Measurements from ENCODE around the gene CMTM1.
"Not testable (repeated sequence)": the region's sequence is repeated elsewhere in the genome, so short reads cannot be mapped to it uniquely, and the experiment has no call there.

CMTM1 gene

DNA sequence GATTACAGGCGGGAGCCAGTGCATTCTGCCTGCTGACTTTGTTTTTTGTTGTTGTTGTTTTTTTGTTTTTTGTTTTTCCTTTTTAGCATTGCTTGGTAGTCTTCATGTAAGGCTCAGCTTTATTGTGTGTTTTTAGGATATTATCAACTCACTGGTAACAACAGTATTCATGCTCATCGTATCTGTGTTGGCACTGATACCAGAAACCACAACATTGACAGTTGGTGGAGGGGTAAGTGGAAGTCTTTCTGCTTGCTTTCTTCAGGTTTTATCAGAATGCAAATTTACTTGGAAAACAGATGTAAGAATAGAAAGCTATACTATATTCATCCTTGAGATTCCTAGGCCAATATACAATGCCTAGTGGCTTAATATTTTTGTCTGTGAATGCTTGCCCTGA, 3.3 kb upstream of the CMTM1 start:
- no peak for DNase-seq (ENCODE audit: low spot score)

DNA sequence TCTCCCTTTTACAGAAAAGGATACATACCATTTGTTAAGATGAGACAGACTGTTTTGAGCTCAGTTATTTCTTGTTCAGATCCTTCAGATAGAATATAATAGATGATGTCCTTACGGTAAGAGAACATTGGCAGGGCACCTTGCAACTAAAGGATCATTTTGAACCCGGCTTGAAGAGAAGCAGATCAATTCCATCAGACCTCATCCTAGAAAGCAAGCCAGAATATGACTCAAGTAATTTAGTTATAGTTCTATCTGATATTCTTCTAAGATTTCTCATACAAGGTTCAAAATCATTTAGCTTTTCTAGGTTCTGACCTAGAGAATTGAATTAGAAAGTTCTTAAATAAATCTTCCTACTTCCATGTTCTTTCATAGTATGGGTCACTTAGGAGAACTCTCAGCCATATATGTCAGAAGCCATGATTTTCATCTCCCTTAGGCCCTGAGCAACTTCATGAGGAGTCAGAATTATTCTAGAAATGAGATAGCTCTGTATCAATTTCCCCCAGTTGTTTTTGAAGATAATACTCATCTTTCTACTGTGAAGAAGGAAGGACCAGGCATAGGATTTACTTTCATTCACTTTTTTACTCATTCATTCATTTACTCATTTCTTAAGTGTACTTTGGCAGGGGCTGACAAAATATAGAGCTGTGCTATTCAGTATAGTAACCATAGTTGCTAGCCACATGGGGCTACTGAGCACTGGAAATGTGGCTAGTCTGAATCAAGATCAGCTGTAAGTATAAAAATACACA, 2.5 kb upstream of the CMTM1 start:
- DNase-seq (ENCODE audit: low spot score) = no peak

DNA sequence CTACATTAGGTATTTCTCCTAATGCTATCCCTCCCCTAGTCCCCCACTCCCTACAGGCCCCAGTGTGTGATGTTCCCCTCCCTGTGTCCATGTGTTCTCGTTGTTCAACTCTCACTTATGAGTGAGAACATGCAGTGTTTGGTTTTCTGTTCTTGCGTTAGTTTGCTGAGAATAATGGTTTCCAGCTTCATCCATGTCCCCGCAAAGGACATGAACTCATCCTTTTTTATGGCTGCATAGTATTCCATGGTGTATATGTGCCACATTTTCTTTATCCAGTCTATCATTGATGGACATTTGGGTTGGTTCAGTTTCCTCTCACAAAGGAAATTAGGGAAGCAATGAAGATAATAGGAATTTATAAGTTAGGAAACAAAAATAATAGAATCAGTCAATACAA, 1.0 kb downstream of the CMTM1 start:
- not testable (repeated sequence) for DNase-seq (ENCODE audit: low spot score)

DNA sequence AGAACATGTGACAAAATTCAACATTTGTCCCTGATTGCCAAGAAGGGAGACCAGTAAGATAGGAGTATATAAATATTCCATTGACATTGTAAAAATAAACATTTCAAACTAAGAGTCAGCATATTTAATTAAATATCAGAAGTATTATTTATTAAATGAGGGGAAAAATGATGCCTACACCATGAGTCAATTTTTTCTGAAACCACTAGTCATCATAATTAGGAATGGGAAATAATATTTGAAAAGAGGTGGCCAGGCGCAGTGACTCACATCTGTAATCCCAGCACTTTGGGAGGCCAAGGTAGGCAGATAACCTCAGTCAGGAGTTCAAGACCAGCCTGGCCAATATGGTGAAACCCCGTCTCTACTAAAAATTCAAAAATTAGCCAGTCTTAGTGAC, 2.1 kb downstream of the CMTM1 start:
- peak; percentile 49 for DNase-seq (ENCODE audit: low spot score)

DNA sequence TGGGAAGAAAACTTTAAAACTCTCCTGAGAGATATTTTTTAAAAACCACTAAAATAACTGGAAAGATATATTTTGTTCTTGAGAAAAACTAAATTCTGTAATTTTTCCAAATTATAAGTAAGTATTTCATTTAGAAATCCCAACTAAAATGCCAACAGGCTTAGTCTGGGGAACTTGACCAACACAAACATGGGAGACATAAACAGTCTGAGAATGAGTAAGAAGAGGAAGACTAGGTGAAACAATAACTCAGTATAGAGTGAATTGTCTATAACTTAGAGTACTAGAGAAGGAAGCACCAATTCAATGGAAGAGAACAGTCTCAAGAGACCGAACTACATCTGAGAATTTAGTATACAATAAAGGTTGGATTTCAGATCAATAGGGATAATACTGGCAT, 2.9 kb downstream of the CMTM1 start:
- peak; percentile 64 for DNase-seq (ENCODE audit: low spot score)

DNA sequence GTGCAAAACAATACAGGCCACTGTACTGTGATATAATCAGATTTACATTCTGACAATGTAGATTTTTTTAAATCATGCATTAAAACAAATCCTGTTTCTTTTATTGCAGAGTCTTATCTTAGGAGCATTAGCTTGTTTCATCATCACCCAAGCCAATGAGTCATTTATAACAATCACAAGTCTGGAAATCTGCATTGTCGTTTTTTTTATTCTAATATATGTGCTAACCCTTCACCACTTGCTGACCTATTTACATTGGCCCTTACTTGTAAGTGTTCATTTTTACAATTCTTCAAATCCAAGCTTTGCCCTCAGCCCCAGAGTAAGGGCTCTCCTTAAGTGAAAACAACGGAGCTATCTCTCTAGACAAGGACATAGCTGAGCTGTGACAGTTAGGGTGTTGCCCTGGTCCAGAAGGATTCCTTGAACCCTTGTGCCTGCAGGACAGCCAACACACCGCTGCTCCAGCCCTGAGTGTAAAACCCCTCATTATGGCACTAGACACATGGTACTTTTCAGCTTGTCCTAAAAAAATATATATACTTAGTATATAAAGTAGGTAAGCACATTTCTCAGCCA, 3.7 kb downstream of the CMTM1 start:
- peak; percentile 43 for DNase-seq (ENCODE audit: low spot score)

DNA sequence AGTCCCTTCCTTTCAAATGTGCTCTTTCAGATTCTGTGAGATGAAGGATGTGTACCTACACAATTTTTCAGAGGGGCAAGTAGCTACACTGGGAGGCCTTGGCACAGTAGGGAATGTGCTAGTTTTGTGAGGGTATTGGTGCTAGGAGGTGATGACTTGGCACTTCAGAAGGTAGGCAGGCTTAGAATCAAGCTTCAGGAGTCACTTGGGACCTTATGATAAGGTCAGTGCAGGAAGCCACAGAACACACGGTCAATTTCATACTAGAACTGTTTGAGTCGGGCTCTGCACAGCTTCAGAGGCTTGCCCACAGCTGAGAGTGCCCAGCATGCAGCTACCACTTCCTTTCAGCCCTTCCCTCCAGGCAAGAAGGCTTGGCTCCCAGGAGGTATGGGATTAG, 6.1 kb downstream of the CMTM1 start:
- DNase-seq (ENCODE audit: low spot score) = no peak

DNA sequence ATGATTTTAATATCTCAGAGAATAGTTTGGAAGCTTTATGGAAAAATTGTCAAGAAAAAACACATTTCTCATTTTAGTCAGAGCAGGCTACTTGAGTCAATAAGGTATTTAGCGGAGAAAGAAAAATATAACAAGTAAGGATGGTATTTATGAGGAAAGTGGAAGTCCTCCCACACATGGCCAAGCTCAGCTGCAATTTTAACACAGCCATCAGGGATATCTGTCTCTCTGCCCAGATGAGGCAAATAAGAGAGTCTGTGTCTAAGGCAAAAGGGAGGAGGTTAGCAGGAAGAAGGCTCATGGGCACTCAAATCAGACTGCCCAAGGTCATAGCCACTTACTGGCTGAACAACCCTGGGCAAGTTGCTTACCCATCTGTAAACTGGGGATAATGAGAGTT, 7.8 kb downstream of the CMTM1 start:
- no peak for DNase-seq (ENCODE audit: low spot score)

DNA sequence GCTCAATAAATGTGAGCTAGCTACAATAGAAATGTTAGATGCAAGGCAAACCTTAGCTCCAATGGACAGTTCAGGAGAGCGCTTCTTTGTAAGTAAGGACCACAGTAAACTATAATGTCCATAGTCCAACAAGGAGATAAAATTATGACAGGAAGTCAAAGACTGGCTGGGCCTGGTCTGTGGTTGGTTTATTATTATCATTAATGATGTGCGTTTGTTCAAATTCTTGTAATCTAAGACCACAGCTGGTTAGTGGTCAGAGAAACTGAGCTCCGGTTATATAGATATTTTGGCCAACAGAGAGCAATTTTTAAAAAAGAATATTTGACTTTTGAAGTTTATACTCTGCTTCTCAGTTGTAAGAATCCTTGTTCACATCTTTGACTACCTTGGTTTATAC, 8.3 kb downstream of the CMTM1 start:
- DNase-seq (ENCODE audit: low spot score) = no peak

DNA sequence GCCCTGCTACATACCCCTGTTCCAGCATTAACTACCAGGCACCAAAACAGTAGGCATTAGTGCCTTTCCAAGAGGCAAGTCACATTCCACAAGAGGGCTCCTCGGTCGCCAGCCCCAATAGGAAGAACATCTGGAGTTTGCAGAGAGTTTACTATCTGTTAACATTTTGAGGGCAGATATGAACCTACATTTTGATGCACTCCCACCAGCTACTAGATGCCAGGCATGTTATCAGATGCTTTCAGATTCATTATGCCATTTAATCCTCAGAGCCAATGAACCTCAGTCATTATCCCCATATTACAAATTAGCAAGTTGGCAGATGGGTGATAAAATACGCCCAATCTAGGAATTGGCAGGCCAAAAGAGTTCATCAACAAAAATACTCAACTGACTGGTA, 8.8 kb downstream of the CMTM1 start:
- DNase-seq (ENCODE audit: low spot score) = no peak

DNA sequence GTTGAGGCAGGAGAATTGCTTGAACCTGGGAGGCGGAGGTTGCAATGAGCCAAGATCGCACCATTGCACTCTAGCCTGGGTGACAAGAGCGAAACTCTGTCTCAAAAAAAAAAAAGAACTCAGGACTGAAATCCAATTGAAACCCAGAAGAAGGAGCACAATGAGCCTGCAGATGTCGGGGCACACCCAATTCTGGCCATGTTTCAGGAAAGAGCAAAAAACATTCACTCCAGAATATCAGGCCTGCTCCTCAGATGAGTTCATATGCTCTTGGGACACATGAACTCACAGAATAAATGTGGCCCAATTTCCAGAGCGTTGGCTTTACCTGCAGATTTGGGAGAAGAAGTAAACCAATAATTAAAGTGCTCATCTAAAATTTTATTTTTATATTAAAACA, 10.1 kb downstream of the CMTM1 start:
- DNase-seq (ENCODE audit: low spot score) = no peak

DNA sequence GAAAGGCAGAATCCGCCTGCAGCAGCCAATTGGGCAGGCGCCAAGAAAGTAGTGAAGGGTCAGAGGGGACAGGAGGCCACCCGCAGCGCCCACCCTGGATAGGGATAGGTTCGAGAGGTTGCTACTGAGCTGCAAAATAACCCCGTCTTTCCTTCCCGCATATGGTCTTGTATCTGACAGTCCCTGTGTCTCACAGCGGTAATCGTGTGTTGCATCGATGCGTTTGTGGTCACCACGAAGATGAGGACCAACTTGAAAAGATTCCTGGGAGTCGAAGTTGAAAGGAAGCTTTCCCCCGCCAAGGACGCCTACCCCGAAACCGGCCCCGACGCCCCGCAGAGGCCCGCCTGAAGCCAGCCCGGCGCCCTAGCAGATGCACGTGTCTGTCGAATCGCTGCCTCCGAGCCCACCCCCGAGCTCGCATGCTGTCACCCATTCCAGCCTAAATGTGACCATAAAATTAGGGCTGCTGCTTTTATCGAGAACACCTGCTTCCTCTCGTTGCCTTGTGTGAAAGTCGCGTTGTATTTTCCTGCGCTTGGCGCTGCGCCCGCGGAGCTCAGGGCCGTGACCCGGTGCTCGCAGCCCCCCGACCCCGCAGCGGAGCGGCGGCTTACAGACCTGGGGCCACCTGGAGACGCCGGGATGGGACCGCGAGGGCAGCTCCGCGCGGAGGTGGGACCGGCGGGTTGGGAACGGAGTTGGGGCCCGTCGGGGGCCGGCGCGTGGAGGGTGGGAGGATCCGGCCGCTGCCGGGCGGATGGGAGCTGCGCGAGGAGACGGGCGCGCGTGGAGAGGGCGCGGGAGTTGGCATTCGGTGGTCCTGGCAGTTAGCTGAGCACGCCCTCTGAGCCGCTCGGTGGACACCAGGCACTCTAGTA, 12.7 kb downstream of the CMTM1 start, which contains the start of gene CMTM2:
Gene CMTM2 (plus strand): TSS at position 813 of the 881 bp plus-strand sequence. CDS start 145 bp downstream, outside the sequence.
- no peak for DNase-seq (ENCODE audit: low spot score)

DNA sequence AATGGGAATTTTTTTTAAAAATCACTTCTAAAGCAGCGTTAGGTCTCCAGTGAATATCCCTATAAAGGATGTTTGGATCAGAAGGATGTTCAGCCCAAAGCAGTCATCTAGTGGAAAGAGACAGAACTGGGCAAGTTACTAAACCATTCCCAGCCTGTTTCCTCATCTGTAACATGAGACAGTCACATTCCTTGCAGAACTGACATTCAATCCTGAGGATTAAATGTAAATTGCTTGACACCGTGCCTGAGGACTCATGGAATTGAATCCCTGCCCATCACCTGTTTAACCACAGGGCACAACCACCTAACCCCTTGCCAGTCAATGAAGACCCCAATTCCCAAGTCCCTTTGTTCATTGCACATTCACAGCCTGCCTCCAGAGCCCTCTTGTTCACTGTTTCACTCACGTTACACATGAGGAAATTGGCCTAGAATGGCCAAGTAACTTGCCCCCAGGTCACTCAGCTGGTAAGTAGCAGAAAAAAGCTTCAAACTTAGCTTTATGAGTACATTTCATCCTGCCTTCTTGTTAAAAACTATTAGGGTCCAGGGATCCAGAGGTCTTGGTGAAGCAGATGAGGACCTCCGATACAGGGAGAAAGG, 14.5 kb downstream of the CMTM1 start:
- DNase-seq (ENCODE audit: low spot score) = peak; percentile 88

DNA sequence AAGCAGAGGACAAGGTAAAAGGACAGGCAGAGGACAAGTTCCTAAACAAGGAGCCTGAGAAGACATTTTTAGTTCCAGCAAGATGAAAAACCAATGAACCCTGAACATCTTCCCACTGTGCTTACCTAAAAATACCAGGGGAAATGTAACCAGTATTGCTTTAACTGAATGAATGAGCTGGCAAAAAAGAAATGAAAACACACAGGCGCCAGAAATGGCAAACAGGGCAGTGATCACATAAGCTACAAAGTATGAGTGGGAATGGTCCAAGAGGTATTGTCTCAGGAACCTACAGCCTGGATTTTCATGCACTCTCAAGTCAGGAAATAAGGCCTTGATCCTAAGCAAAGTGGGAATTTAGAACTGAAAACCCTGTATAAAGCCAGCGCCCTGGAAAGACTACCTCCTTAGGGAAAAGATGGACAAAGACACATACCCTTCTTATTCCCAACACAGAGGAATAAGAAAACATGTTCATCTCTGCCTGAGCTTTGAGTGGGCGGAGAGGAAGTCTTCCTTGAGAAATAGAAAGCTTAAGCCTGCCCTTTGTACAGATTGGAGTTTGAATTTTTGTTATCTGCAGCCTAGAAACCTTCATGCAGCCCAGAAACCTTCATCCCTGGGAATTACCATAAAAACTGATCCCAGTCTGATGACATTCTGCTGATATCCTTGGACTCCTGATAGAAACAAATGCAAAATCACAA, 15.2 kb downstream of the CMTM1 start:
- DNase-seq (ENCODE audit: low spot score) = no peak

DNA sequence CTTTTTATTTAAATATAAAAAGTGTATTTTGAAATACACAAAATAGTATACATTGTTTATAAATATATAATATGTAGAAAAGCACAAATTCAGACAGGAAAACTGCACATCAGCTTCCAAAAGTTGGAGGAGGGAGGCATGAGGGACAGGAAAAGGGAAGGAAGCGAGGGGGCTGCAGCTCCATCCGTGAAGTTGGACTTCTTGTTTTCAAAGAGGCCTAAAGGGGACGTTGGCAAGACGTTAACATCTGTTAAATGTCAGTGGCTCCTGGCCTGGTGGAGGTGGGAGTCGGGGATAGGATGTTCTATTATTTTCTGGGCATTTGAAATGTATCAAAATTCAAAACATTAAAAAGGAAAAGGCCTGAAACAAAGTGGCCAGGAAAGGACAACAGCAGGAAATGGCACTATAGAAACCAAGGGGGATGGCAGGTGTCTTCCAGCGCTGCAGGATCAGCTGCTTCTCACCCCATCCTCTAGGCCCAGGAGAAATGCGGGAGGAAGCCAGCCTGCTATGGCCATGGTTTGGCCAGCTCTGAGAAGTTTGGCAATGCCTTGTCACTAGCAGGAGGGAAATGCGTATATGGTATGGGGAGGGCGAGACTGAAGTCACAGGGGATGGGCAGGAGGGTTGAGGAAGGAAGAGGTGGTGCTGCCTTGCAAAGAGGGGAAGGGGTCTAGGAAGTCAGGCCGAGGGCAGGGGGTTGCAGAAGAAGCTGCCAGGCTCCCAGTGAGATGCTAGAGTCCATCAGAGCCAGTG, 19.4 kb downstream of the CMTM1 start:
- no peak for DNase-seq (ENCODE audit: low spot score)

DNA sequence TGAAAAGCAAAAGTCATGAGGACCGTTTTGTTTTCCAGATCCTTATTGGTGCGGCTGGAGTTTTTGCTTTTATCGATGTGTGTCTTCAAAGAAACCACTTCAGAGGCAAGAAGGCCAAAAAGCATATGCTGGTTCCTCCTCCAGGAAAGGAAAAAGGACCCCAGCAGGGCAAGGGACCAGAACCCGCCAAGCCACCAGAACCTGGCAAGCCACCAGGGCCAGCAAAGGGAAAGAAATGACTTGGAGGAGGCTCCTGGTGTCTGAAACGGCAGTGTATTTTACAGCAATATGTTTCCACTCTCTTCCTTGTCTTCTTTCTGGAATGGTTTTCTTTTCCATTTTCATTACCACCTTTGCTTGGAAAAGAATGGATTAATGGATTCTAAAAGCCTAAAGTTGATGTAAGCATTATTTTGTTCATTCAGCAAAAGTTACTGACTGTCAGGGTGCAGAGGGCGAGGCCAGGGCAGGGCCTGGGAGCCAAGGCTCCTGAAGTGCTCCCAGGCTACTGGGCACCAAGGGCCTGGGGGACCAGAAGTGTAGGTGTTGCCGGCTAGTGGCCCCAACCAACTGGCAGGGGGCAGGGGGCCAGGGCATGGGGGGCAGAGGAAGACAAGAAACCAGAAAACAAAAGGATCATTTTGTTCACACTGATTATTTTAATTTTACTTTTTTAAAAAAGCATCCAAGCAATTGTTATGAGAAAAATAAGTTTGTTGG, 21.8 kb downstream of the CMTM1 start:
- no peak for DNase-seq (ENCODE audit: low spot score)

DNA sequence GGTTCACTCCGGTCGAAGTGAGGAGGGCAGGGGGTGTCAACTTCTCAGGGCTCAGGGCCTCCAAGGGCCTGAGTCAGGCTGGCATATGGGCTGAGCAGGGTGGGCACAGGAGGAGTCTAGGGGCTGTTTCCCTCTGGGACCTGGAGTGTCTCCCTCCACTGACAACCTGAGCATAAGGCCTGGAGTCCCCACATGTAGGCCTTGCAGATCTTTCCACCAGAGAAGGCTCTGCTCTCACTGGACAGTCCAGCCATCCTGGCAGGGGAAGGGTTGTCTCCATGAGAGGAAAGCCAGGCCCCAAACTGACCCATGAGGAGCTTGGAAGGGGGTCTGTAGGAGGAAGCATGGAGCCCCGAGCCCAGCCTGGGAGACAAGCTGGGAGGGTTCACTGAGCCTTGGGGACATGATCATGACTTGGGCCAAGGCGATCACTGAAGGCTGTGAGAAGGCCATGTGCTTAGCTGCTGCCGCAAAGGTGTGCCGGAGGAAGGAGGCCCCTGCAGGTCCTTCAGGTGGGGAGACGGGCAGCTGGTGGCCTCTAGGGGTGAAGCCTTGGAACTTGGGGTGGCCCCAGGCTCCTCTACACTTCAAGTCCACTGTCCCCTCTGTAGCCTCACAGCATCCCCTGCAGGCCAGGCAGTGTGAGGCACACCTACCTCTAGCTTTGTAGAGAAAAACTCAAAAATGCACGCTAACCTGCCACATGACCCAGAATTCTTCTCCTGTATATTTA, 22.9 kb downstream of the CMTM1 start:
- DNase-seq (ENCODE audit: low spot score) = no peak

DNA sequence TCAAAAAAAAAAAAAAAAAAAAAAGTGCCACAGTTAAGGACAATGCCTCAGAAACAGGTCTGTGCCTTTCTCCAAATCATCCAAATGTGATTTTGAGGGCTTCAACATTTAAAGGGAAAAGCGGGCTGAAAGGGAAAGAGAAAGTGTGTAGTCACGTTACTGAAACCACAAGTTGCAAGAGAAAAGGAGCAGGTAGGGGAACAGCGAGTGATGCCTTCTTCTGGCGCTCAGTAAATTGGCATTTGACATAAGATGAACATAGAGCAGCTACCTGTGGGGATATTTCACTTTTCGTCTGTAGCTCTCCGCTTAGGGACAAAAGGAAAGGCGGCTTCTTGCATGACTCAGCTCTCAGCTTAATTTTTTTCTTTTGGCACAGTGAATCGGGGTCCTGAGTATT, 24.1 kb downstream of the CMTM1 start:
- DNase-seq (ENCODE audit: low spot score) = no peak

DNA sequence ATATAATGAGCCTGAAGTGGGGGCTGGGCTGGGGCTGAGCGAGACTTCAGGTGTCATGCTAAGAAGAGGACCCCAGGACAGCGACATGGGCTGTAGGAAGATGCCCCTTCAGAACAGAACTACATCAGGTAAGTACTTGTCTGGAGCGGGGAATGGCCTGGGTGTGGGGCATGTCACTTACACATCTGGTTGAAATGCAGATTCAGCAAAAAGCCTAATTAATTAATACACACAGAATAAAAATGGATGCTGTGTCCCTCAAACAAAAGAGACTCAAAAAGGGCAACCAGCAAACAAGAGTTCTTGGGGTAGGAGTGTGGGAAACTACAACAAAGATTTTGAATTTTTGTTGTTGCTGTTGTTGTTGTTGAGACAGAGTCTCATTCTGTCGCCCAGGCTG, 24.8 kb downstream of the CMTM1 start:
- DNase-seq (ENCODE audit: low spot score) = no peak

DNA sequence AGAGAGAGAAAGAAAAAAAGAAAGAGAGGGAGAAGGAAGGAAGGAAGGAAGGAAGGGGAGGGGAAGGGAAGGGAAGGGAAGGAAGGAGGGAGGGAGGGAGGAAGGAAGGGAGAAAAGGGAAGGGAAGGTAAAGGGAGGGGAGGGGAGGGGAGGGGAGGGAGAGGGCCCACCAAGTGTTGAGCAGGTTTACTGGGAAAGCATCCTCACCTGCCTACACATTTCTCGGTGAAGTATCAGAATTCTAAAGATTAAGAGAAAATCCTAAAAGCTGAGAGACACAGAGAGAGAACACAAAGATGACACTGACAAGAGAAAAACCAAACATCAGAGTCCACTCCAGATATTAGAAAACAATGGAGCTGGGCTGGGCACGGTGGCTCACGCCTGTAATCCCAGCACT, 26.0 kb downstream of the CMTM1 start:
- no peak for DNase-seq (ENCODE audit: low spot score)

Data from AG08396 (cell line).